Trophoblast cell (in vitro differentiated cells and primary cell): Measurements from ENCODE around the gene SUSD4.

Source experiments
- DNase-seq, 2 donors: peaks; one replicate each; pipeline ENCODE4 v3.0.0-alpha.2; 2016
- H2AFZ ChIP-seq: 2 replicates; pipeline ENCODE4 v1.6.1; 2013; ENCODE audit warnings: low read length, moderate library complexity, mild to moderate bottlenecking; ENCODE audit not compliant: insufficient read depth, poor library complexity
- H2AK5ac ChIP-seq: 2 replicates; pipeline ENCODE4 v1.6.1; 2013; ENCODE audit warnings: mild to moderate bottlenecking, low read length
- H2BK120ac ChIP-seq: 2 replicates; pipeline ENCODE4 v1.6.1; 2013; ENCODE audit warnings: low read length, mild to moderate bottlenecking, moderate library complexity; ENCODE audit not compliant: insufficient read depth, poor library complexity
- H2BK12ac ChIP-seq: 2 replicates; pipeline ENCODE4 v1.6.1; 2013; ENCODE audit warnings: mild to moderate bottlenecking, low read length, moderate library complexity
- H2BK5ac ChIP-seq: 2 replicates; pipeline ENCODE4 v1.6.1; 2013; ENCODE audit warnings: low read length, low read depth, moderate library complexity, mild to moderate bottlenecking; ENCODE audit not compliant: poor library complexity
- H3K14ac ChIP-seq: 2 replicates; pipeline ENCODE4 v1.6.1; 2013; ENCODE audit warnings: mild to moderate bottlenecking, low read length
- H3K18ac ChIP-seq: 2 replicates; pipeline ENCODE4 v1.6.1; 2013; ENCODE audit warnings: mild to moderate bottlenecking, low read length
- H3K23ac ChIP-seq: 2 replicates; pipeline ENCODE4 v1.6.1; 2013; ENCODE audit warnings: low read length
- H3K27ac ChIP-seq: 2 replicates; pipeline ENCODE4 v1.5.1; 2013; ENCODE audit warnings: low read depth, mild to moderate bottlenecking, inconsistent platforms, low read length, moderate library complexity
- H3K27me3 ChIP-seq: 2 replicates; pipeline ENCODE4 v1.6.1; 2013; ENCODE audit warnings: inconsistent platforms, mild to moderate bottlenecking, low read length, moderate library complexity; ENCODE audit not compliant: insufficient read depth
- H3K36me3 ChIP-seq, 2 experiments: 1 replicate in 1 of 2; 2 replicates in 1 of 2; pipeline ENCODE4 v1.6.1; 2013; ENCODE audit warnings: low read length in 2 of 2, mild to moderate bottlenecking in 2 of 2, moderate library complexity in 1 of 2; ENCODE audit not compliant: insufficient read depth in 2 of 2, control insufficient read depth in 1 of 2
- H3K4ac ChIP-seq: 2 replicates; pipeline ENCODE4 v1.6.1; 2013; ENCODE audit warnings: low read depth, mild to moderate bottlenecking, low read length, moderate library complexity
- H3K4me1 ChIP-seq, 2 experiments: 1 replicate in 1 of 2; 2 replicates in 1 of 2; pipeline ENCODE4 v1.6.1; 2013; ENCODE audit warnings: low read length in 2 of 2, mild to moderate bottlenecking in 2 of 2, moderate library complexity in 1 of 2; ENCODE audit not compliant: insufficient read depth in 2 of 2, control insufficient read depth in 1 of 2
- H3K4me2 ChIP-seq: 2 replicates; pipeline ENCODE4 v1.6.1; 2013; ENCODE audit warnings: inconsistent platforms, mild to moderate bottlenecking, low read length, moderate library complexity
- H3K4me3 ChIP-seq: 2 replicates; pipeline ENCODE4 v1.5.1; 2013; ENCODE audit warnings: mild to moderate bottlenecking, low read depth, low read length, inconsistent platforms
- H3K79me1 ChIP-seq: one replicate; pipeline ENCODE4 v1.6.1; 2013; ENCODE audit warnings: low read length
- H3K79me2 ChIP-seq: 2 replicates; pipeline ENCODE4 v1.6.1; 2013; ENCODE audit warnings: low read length, mild to moderate bottlenecking; ENCODE audit not compliant: control insufficient read depth, insufficient read depth, poor library complexity
- H3K9ac ChIP-seq: 2 replicates; pipeline ENCODE4 v1.6.1; 2013; ENCODE audit warnings: mild to moderate bottlenecking, low read length
- H3K9me3 ChIP-seq: 2 replicates; pipeline ENCODE4 v1.6.1; 2013; ENCODE audit warnings: low read depth, mild to moderate bottlenecking, control low read depth, inconsistent platforms, low read length; ENCODE audit not compliant: insufficient read depth
- H4K12ac ChIP-seq: 2 replicates; pipeline ENCODE4 v1.6.1; 2013; ENCODE audit warnings: low read depth, mild to moderate bottlenecking, low read length, moderate library complexity
- H4K8ac ChIP-seq: 2 replicates; pipeline ENCODE4 v1.6.1; 2013; ENCODE audit warnings: low read depth, mild to moderate bottlenecking, low read length, moderate library complexity
- H4K91ac ChIP-seq: one replicate; pipeline ENCODE4 v1.6.1; 2013; ENCODE audit warnings: low read depth, mild to moderate bottlenecking, low read length, moderate library complexity
- WGBS: extraction: QIAGEN DNeasy Blood & Tissue Kit; methylation state at CpG from one replicate; pipeline ENCODE4 v1.1.7; 2013; ENCODE audit warnings: missing lambda C conversion rate; ENCODE audit not compliant: insufficient read length, insufficient coverage; ENCODE audit errors: extremely low coverage; 5-methylcytosine and 5-hydroxymethylcytosine counted together

Gene SUSD4

DNA sequence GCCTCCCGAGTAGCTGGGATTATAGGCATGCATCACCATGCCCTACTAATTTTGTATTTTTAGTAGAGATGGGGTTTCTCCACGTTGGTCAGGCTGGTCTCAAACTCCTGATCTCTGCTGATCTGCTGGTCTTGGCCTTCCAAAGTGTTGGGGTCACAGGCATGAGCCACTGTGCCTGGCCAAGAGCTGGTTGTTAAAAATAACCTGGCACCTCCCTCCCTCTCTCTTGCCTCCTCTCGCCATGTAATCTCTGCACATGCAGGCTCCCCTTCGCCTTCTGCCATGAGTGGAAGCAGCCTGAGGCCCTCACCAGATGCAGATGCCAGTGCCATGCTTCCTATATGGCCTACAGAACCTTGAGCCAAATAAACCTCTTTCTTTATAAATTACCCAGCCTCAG, 146.2 kb downstream of the SUSD4 start:
- Histone ChIP-seq H2AFZ (no peak overlapping the region), H3K79me1 (no peaks in the 10 kb centered on the region), H3K79me2 (no peaks in the 10 kb centered on the region), H3K14ac (no peak overlapping the region), H3K4me3 (no peak overlapping the region), H3K9me3 (peaks cover 6% of the 10 kb centered on the region), H3K18ac (no peak overlapping the region), H3K27ac (no peak overlapping the region), H3K4me2 (no peak overlapping the region), H4K91ac (no peak overlapping the region), H3K9ac (no peak overlapping the region), H2BK12ac (no peak overlapping the region), H3K4ac (no peak overlapping the region), H2BK120ac (no peak overlapping the region), H4K12ac (no peak overlapping the region), H2AK5ac (no peak overlapping the region), H3K23ac (no peak overlapping the region), H4K8ac (no peak overlapping the region), H2BK5ac (no peak overlapping the region), H3K36me3 (no peaks in the 10 kb centered on the region), H3K4me1 (no peaks in the 10 kb centered on the region), H3K27me3 (no peaks in the 10 kb centered on the region)
- WGBS = no CpG with 5 or more reads among the region's 4 CpGs
- no peak for DNase-seq

DNA sequence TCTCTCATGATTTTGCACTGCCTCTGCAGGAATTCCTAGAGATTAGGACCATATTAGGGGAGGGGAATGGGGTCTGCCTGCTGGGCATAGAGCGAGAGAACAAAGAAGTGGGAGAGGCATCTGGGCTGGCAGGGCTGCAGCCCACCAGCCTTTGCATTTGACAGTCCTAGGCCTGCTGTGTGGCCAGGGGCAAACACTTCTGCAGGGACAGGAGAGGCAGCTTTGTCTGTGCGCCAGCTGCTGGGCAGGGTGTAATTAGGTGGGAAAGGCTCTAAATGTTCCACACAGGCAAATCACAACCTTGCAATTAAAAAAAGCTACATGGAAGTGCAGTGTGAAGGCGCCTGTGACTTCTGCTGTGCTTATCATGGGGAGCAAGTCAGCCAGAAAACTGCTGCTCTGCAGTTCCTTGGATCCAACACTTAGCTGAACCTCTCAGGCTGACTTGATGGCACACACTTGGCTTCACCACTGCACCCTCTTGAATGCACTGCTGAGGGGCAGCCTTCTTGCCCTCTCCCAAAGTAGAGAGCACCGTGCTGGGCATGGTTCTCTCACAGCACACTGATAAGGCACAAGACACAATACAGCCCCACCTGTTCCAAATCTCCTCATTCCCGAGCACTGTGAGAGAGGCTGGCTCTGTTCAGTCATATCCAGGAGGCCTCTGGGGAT, 147.3 kb downstream of the SUSD4 start:
- no peaks in the 10 kb centered on the region for H3K36me3 ChIP-seq
- no peak overlapping the region for H4K8ac ChIP-seq
- no peak overlapping the region for H2BK120ac ChIP-seq
- peaks cover 3 to 5% of the 10 kb centered on the region in 2 experiments for H3K4me1 ChIP-seq
- H3K9ac ChIP-seq = no peak overlapping the region
- no peak overlapping the region for H3K4me2 ChIP-seq
- WGBS = no CpG with 5 or more reads among the region's 5 CpGs
- H3K4me3 ChIP-seq = no peak overlapping the region
- H3K14ac ChIP-seq = no peak overlapping the region
- no peak overlapping the region for H3K18ac ChIP-seq
- no peak overlapping the region for H4K12ac ChIP-seq
- no peaks in the 10 kb centered on the region for H3K79me2 ChIP-seq
- H2BK5ac ChIP-seq = no peak overlapping the region
- no peak overlapping the region for H3K23ac ChIP-seq
- H3K4ac ChIP-seq = no peak overlapping the region
- H4K91ac ChIP-seq = no peak overlapping the region
- H2AK5ac ChIP-seq = no peak overlapping the region
- H2BK12ac ChIP-seq = no peak overlapping the region
- DNase-seq = no peak
- no peak overlapping the region for H2AFZ ChIP-seq
- no peak overlapping the region for H3K27ac ChIP-seq
- peaks cover 6% of the 10 kb centered on the region for H3K9me3 ChIP-seq
- no peaks in the 10 kb centered on the region for H3K79me1 ChIP-seq
- H3K27me3 ChIP-seq = no peaks in the 10 kb centered on the region

DNA sequence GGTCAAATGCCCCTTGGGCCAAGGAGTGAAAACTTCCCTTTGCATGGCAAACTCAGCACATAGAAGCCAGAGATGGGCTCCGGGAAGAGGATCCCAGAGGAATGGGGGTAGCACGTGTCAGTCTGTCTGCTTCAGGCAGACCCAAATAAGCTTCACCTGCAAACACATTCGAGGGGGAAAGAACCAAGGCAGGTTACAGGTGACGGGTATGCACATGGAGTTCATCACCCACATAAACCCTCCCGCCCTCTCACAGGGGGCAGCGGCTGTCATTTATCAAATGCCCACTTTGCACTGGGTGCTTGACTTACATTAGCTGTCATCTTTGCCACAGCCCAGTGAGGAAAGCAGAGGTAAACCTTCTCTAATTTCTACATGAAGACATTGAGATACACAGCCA, 147.9 kb downstream of the SUSD4 start:
- Histone ChIP-seq H4K12ac (no peak overlapping the region), H2BK12ac (no peak overlapping the region), H2AFZ (no peak overlapping the region), H4K8ac (no peak overlapping the region), H3K4me2 (no peak overlapping the region), H3K27ac (no peak overlapping the region), H4K91ac (no peak overlapping the region), H3K4ac (no peak overlapping the region), H3K36me3 (no peaks in the 10 kb centered on the region), H3K79me2 (no peaks in the 10 kb centered on the region), H3K79me1 (no peaks in the 10 kb centered on the region), H2BK120ac (no peak overlapping the region), H3K4me1 (peaks cover 3 to 6% of the 10 kb centered on the region in 2 experiments), H2AK5ac (no peak overlapping the region), H3K9ac (no peak overlapping the region), H3K4me3 (no peak overlapping the region), H3K27me3 (no peaks in the 10 kb centered on the region), H3K18ac (no peak overlapping the region), H2BK5ac (no peak overlapping the region), H3K23ac (no peak overlapping the region), H3K14ac (no peak overlapping the region), H3K9me3 (peaks cover 6% of the 10 kb centered on the region)
- DNase-seq = no peak
- WGBS = no CpG with 5 or more reads among the region's 6 CpGs

DNA sequence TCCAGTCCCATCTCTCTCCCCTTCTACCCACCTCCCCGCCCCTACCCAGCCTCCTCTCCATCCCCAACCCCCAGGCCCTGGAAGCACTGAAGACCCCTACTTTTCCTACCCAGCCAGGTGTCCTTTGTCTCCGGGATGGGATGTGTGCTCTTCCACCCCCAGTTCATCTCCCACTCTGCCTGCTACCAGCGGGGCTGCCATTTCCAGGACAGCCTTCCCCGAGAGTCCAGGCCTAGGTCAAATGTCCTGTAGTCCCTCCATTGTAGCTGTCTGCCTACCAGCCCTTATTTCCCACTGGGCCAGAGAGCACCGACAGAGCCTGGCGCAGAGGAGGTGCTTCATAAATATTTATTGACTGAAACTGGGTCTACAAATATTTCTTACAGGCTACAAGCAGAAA, 148.9 kb downstream of the SUSD4 start:
- Histone ChIP-seq H3K14ac (no peak overlapping the region), H4K12ac (no peak overlapping the region), H3K9me3 (peaks cover 6% of the 10 kb centered on the region), H2BK5ac (no peak overlapping the region), H3K79me2 (no peaks in the 10 kb centered on the region), H3K4me2 (no peak overlapping the region), H3K9ac (no peak overlapping the region), H3K27me3 (no peaks in the 10 kb centered on the region), H3K23ac (no peak overlapping the region), H2AFZ (no peak overlapping the region), H3K18ac (no peak overlapping the region), H2BK120ac (no peak overlapping the region), H3K36me3 (no peaks in the 10 kb centered on the region), H4K8ac (no peak overlapping the region), H3K4me1 (peaks cover 5 to 9% of the 10 kb centered on the region in 2 experiments), H2AK5ac (no peak overlapping the region), H3K27ac (no peak overlapping the region), H3K4me3 (no peak overlapping the region), H4K91ac (no peak overlapping the region), H3K4ac (no peak overlapping the region), H2BK12ac (no peak overlapping the region), H3K79me1 (no peaks in the 10 kb centered on the region)
- DNase-seq = no peak
- no CpG with 5 or more reads among the region's 6 CpGs for WGBS
